Adipocyte (in vitro differentiated cells): Measurements from ENCODE around the gene TFDP2.

Experiments
- DNase-seq: peaks from one replicate; pipeline ENCODE4 v3.0.0-alpha.2; 2015; ENCODE audit warnings: low read depth
- H3K27me3 ChIP-seq: replicated peaks from 2 replicates; pipeline ENCODE4 v1.7.0; 2013; ENCODE audit warnings: mild to moderate bottlenecking, low read length, moderate library complexity; ENCODE audit not compliant: control insufficient read depth, insufficient read depth
- H3K36me3 ChIP-seq: 2 replicates; pipeline ENCODE4 v1.7.0; 2013; ENCODE audit warnings: low read length, mild to moderate bottlenecking, moderate library complexity; ENCODE audit not compliant: control insufficient read depth, insufficient read depth, severe bottlenecking
- H3K4me1 ChIP-seq: 2 replicates; pipeline ENCODE4 v1.7.0; 2013; ENCODE audit warnings: mild to moderate bottlenecking, low read length, moderate library complexity; ENCODE audit not compliant: control insufficient read depth, insufficient read depth
- H3K4me3 ChIP-seq: 2 replicates; pipeline ENCODE4 v1.7.0; 2013; ENCODE audit warnings: mild to moderate bottlenecking, low read length, moderate library complexity
- H3K9ac ChIP-seq: 2 replicates; pipeline ENCODE4 v1.7.0; 2013; ENCODE audit warnings: mild to moderate bottlenecking, low read length, moderate library complexity
- H3K9me3 ChIP-seq: 2 replicates; pipeline ENCODE4 v1.7.0; 2013; ENCODE audit warnings: mild to moderate bottlenecking, low read length, moderate library complexity; ENCODE audit not compliant: control insufficient read depth

The TFDP2 gene

DNA sequence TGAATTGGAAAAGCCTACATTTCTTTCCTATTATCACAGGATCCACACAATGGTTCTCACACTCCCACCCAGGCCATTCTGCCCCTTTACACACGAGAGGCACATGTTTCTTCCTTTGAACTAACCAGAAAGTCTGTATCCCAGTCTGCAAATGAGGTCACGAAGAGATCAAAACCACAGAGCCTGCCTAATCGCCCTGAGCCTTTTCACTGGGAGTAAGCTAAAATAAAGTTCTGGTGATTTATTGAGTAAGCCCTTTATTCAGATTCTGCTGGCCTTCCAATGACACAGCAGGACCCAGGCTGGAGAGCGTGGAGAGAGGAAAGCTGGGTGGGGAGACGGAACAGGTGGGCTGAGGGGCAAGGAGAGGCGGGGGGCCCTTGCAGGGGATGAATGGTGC lies 194.2 kb downstream of the TFDP2 start:
- Histone ChIP-seq H3K36me3 (peaks cover 18% of the 10 kb centered on the region), H3K27me3 (no peaks in the 10 kb centered on the region), H3K9me3 (no peaks in the 10 kb centered on the region), H3K4me3 (no peak overlapping the region), H3K9ac (no peak overlapping the region), H3K4me1 (peaks cover 12% of the 10 kb centered on the region)
- DNase-seq, result peak; percentile 10

DNA sequence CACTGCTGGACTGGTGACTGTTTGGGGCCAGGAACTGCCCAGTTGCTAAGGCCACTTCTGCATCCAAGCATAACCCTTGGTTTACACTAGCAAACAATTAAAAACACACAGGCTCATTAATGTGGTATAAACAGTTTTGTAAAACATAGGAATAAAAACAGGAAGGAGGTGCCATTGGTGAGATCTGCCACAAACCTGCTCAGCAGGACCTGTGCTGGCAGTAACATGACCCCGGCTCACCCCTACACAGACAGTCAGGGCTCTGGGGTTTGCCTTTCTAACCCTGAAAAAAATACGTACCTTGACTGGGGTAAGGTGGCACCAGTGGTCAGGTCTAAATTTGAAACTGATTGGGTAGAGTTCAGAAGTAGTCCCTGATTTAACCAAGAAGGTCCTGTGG lies 196.7 kb downstream of the TFDP2 start:
- Histone ChIP-seq H3K9me3 (no peaks in the 10 kb centered on the region), H3K9ac (no peak overlapping the region), H3K4me1 (no peaks in the 10 kb centered on the region), H3K27me3 (no peaks in the 10 kb centered on the region), H3K4me3 (no peak overlapping the region), H3K36me3 (peaks cover 13% of the 10 kb centered on the region)
- DNase-seq, result no peak

DNA sequence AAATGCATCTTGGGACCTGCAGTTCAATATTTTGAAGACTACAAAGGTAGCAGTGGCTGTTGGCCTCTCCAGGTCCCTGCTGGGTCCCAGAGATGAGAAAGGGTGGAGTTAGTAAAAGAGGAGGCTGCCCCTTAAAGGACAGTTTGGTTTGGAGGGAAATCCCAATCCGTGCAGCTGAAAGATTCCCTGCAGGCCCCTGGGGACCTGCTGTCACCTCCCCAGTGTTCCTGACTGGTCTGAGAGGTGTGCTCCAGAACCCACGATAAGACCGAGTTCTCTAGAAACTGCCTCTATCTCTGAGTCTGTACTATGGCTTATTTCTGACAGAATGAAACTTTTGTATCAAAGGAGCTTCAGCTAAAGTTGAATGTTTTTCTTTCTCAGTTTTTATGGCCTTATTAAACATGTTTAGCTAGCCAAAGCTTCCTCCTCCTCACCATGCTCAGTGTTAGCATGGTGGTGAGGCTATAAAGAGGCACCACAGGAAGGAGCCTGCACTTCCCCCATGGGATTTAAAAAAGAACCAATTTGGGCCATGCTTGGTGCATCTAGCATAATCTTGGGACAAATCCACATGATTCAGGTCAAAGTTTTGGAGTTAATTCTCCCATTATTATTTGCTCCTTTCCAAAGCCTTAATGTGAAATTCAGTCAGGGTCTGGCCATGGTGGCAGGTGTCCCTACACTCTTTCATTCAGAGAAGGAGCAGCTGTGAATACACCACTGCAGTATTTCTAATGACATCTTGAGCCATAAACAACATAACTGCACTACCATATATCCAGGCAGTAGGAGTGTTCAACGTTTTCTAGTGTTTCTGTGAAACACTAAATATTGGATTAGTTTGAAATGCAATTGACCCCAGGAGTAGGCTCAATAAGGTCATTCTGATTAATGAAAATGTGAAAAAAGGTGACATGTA lies 198.5 kb downstream of the TFDP2 start:
- H3K27me3 ChIP-seq, result no peaks in the 10 kb centered on the region
- H3K9ac ChIP-seq, result no peak overlapping the region
- no peak overlapping the region for H3K4me3 ChIP-seq
- H3K36me3 ChIP-seq, result peaks cover 10% of the 10 kb centered on the region
- no peaks in the 10 kb centered on the region for H3K4me1 ChIP-seq
- no peaks in the 10 kb centered on the region for H3K9me3 ChIP-seq
- no peak for DNase-seq

DNA sequence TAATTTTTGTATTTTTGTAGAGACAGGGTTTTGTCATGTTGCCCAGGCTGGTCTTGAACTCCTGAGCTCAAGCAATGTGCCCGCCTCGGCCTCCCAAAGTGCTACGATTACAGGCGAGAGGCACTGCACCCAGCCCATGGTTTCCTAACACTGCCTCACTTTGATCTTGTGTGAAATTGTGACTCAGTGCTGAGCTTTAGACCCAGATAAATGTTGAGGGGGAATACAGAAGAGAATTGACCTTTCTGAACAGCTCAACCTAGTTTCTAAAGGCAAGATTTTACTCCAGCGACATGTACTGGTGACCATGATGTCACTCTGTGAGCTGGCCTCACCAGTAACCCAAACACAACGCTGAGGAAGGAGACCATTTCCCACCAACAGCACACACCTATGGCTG lies 199.4 kb downstream of the TFDP2 start:
- Histone ChIP-seq H3K9me3 (no peaks in the 10 kb centered on the region), H3K4me3 (no peak overlapping the region), H3K36me3 (peaks cover 10% of the 10 kb centered on the region), H3K27me3 (no peaks in the 10 kb centered on the region), H3K4me1 (no peaks in the 10 kb centered on the region), H3K9ac (no peak overlapping the region)
- no peak for DNase-seq

DNA sequence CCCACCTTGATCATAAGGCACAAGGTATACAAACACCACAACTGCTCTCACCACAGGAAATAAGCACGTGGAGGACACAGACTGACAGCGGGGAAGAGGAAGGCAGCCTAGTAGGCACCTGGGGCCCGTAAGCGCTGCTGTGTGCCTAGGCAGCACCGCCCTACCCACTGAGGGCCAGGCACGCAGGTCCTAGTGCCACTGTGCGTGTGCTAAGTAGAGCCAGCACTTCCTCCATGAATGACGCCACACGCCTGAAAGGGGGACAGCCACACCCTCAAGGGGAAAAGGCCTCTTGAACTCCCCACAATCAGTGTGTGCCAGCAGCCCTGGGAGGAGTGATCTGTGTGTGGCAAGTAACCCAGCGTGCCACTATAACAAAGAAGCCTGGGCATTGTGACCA lies 199.9 kb downstream of the TFDP2 start:
- Histone ChIP-seq H3K36me3 (peaks cover 10% of the 10 kb centered on the region), H3K27me3 (no peaks in the 10 kb centered on the region), H3K4me1 (no peaks in the 10 kb centered on the region), H3K9ac (no peak overlapping the region), H3K9me3 (no peaks in the 10 kb centered on the region), H3K4me3 (no peak overlapping the region)
- no peak for DNase-seq

DNA sequence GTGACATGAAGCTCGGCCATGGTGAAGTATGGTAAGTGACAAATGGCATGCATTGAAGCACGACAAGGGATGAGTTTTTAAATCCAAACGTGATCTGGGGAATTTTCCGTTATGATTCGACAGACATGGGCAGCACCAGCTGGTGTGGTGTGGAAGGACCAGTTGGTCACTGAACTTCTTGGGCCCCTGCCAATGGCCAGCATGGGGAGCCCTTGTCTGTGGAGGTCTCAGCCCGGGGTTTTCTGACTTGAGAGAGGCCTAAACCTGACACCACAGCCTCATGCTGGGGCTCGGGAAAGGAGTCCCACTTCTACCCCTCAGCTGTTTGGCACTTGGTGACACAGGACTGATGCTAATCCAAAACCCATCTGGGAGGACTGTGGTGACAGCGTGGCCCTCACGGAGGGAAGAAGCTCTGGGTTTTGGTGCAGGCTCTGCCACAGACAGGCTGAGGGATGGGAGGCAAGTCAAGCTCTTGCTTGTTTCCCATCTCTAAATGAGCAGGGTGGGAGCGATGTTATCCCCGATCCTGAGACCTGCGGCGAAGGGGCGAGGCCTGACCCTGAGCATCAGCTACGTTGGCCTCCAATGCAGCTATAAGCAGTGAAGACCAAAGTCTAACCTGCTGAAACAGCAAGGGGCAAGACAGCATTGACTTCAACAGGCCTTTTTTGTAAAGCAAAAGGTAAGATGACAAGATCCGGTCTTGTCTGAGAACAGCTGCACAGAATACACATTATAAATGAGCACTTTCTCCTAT lies 203.4 kb downstream of the TFDP2 start:
- no peak for DNase-seq
- H3K36me3 ChIP-seq, result no peaks in the 10 kb centered on the region
- H3K9ac ChIP-seq, result no peak overlapping the region
- no peaks in the 10 kb centered on the region for H3K9me3 ChIP-seq
- no peak overlapping the region for H3K4me3 ChIP-seq
- no peaks in the 10 kb centered on the region for H3K27me3 ChIP-seq
- no peaks in the 10 kb centered on the region for H3K4me1 ChIP-seq

DNA sequence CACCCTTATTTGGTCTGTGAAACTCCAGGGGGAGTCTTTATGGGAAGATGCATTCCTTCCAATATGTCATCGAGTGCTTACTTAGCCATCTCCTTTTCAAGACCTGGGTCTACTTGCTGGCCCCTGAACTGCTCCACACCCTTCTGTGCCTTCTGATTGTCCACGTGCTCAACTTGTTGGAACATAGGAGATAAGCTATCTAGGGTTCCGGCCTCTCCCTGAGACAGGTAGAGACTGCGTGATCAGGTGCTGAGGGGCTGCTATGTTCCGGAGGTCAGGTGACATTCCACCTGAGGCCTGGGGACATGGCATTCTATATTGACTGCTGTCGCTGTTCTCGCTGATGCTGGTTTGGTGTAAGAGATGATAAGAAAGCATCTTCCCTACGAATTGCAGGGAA lies 207.3 kb downstream of the TFDP2 start:
- Histone ChIP-seq H3K9ac (no peak overlapping the region), H3K36me3 (no peaks in the 10 kb centered on the region), H3K4me1 (peaks cover 6% of the 10 kb centered on the region), H3K4me3 (no peak overlapping the region), H3K9me3 (no peaks in the 10 kb centered on the region), H3K27me3 (no peaks in the 10 kb centered on the region)
- DNase-seq, result no peak

DNA sequence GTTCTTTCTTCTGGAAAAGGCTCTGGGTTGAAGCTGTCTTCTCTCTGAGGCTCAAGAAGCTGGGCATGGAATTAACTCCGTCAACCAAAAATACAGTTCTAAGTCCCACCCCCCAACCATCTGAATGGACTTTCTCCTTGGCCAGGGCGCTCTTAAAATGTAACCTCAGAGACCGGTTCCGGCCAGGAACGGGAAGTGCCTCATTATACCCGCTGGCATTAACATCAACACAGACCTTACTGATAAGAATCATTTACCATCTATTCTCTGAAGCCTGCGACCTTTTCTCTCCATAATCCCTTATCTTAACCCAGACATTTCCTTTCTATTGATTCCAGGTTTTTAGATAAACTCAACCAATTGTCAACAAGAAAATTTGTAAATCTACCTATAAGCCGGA lies 208.3 kb downstream of the TFDP2 start:
- no peak for DNase-seq
- H3K36me3 ChIP-seq, result no peaks in the 10 kb centered on the region

GRCh38 chr3:141940194-141940776 lies 209.1 kb downstream of the TFDP2 start:
- Histone ChIP-seq H3K36me3 (no peaks in the 10 kb centered on the region), H3K4me3 (no peak overlapping the region), H3K27me3 (no peaks in the 10 kb centered on the region), H3K9me3 (no peaks in the 10 kb centered on the region), H3K9ac (no peak overlapping the region), H3K4me1 (peaks cover 6% of the 10 kb centered on the region)
- peak; percentile 65 for DNase-seq

More for the DNA sequence above, 208.3 kb downstream of the TFDP2 start:
- H3K4me1 ChIP-seq, result peaks cover 6% of the 10 kb centered on the region
- H3K27me3 ChIP-seq, result no peaks in the 10 kb centered on the region
- no peak overlapping the region for H3K4me3 ChIP-seq
- no peaks in the 10 kb centered on the region for H3K9me3 ChIP-seq
- H3K9ac ChIP-seq, result no peak overlapping the region

- no peak for DNase-seq
- Histone ChIP-seq H3K4me3 (no peak overlapping the region), H3K27me3 (no peaks in the 10 kb centered on the region), H3K4me1 (peaks cover 6% of the 10 kb centered on the region), H3K9me3 (no peaks in the 10 kb centered on the region), H3K9ac (no peak overlapping the region), H3K36me3 (no peaks in the 10 kb centered on the region)
Observed at GRCh38 chr3:141939759-141940158, 209.6 kb downstream of the TFDP2 start.

DNA sequence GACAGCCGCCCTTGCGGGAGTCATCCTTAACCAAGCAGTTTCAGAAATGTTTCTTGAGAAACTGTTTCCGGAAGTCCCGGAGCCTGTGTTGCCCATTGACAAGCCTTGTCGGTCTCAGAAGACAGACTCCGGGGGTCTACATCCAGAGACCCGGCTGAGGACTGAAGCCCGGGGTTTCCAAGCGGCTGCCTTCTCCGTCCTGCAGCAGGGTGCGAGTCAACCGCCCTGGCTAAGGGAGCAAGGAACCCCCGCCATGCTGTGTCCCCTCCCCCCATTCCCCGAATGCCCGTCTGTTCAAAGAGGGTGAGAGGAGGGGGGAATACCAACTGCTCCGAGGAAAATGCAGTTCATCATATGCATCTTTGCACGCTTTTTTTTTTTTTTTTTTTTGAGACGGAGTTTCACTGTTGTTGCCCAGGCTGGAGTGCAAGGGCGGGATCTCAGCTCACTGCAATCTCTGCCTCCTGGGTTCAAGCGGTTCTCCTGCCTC lies 211.3 kb downstream of the TFDP2 start:
- Histone ChIP-seq H3K4me1 (peaks cover 6% of the 10 kb centered on the region), H3K27me3 (no peaks in the 10 kb centered on the region), H3K9me3 (no peaks in the 10 kb centered on the region), H3K9ac (no peak overlapping the region), H3K36me3 (no peaks in the 10 kb centered on the region), H3K4me3 (no peak overlapping the region)
- DNase-seq, result no peak
